Measurements from ENCODE around the gene COL18A1.

Gene COL18A1

GRCh38 chr21:45479691-45480675, 75.0 kb downstream of the COL18A1 start:
- no peak overlapping the region for H3K27ac ChIP-seq
- POLR2A ChIA-PET (ENCODE audit: low non-redundant PET) = no interaction called here

GRCh38 chr21:45480701-45481500, 75.9 kb downstream of the COL18A1 start:
- no peak overlapping the region for H3K27ac ChIP-seq
- TF ChIP-seq CTCF (conservative IDR thresholded peaks at IDR 0.05; ENCODE audit: low read depth) = no peak
- no peak for DNase-seq (ENCODE audit: low spot score)
- CTCF ChIA-PET = no interaction called here
- POLR2A ChIA-PET (ENCODE audit: low non-redundant PET) = no interaction called here

More at GRCh38 chr21:45479691-45480675, 75.0 kb downstream of the COL18A1 start:
- DNase-seq (ENCODE audit: low spot score) = no peak
- CTCF ChIA-PET = no interaction called here
- no peak for TF ChIP-seq CTCF (conservative IDR thresholded peaks at IDR 0.05; ENCODE audit: low read depth)

- DNase-seq (ENCODE audit: low spot score) = no peak
- POLR2A ChIA-PET (ENCODE audit: low non-redundant PET) = no interaction called here
- CTCF ChIA-PET = no interaction called here
- TF ChIP-seq CTCF (conservative IDR thresholded peaks at IDR 0.05; ENCODE audit: low read depth) = no peak
- no peak overlapping the region for H3K27ac ChIP-seq
Observed at GRCh38 chr21:45481566-45481965, 76.6 kb downstream of the COL18A1 start.

- ChIA-PET CTCF (no interaction called here), POLR2A (ENCODE audit: low non-redundant PET) (no interaction called here)
- TF ChIP-seq CTCF (conservative IDR thresholded peaks at IDR 0.05; ENCODE audit: low read depth) = no peak
- no peak for DNase-seq (ENCODE audit: low spot score)
- no peak overlapping the region for H3K27ac ChIP-seq
Observed at GRCh38 chr21:45481977-45482898, 77.3 kb downstream of the COL18A1 start.

GRCh38 chr21:45482899-45483821, 78.2 kb downstream of the COL18A1 start:
- POLR2A ChIA-PET (ENCODE audit: low non-redundant PET) = no interaction called here
- H3K27ac ChIP-seq = no peak overlapping the region
- TF ChIP-seq CTCF (conservative IDR thresholded peaks at IDR 0.05; ENCODE audit: low read depth) = no peak
- DNase-seq (ENCODE audit: low spot score) = no peak
- CTCF ChIA-PET = no interaction called here

All from RWPE1 (cell line).